Urinary bladder (tissue), 4 donors: Measurements from ENCODE around the gene KRT77. TPM values are rescaled to one million over a fixed set of nuclear protein-coding genes. Genes with fewer than 3 reads are reported as not detected.

ENCODE experiments used
- DNase-seq: peaks from one replicate; pipeline ENCODE4 v3.0.0-alpha.2; 2015; ENCODE audit errors: extremely low spot score
- H3K27ac ChIP-seq: one replicate; pipeline ENCODE4 v1.5.1; 2013; ENCODE audit warnings: low read depth, mild to moderate bottlenecking, moderate library complexity
- H3K36me3 ChIP-seq: one replicate; pipeline ENCODE4 v1.6.1; 2013; ENCODE audit warnings: mild to moderate bottlenecking, moderate library complexity; ENCODE audit not compliant: insufficient read depth
- H3K4me1 ChIP-seq: one replicate; pipeline ENCODE4 v1.6.1; 2013; ENCODE audit warnings: mild to moderate bottlenecking, moderate library complexity; ENCODE audit not compliant: insufficient read depth
- H3K4me3 ChIP-seq: one replicate; pipeline ENCODE4 v1.5.1; 2013; ENCODE audit warnings: low read depth, low read length
- WGBS: extraction: QIAGEN DNeasy Blood & Tissue Kit; methylation state at CpG from one replicate; pipeline ENCODE4 v1.1.7; 2013; 5-methylcytosine and 5-hydroxymethylcytosine counted together
- polyA plus RNA-seq: library from polyadenylated mRNA; stranded (reverse); fragments of 200-250 nt; gene quantifications from one replicate; pipeline ENCODE4 v1.2.3, GENCODE V29; 2013
- total RNA-seq: library from RNA; depleted of rRNA; stranded (reverse); fragments of >200 nt; gene quantifications from one replicate; pipeline ENCODE4 v1.2.3, GENCODE V29; 2014
- donor health status: healthy with polysubstance abuse.
- donor health status: healthy.

The KRT77 gene
- total and polyA plus RNA-seq, 2 donors, result not detected

- DNase-seq, result no peak
- H3K27ac ChIP-seq, result no peak overlapping the region
- H3K4me3 ChIP-seq, result no peak overlapping the region
- H3K36me3 ChIP-seq, result no peaks in the 10 kb centered on the region
- H3K4me1 ChIP-seq, result no peaks in the 10 kb centered on the region
- WGBS, result 83% methylated on average over 6 of the region's 6 CpGs
Measured at GRCh38 chr12:52685406-52685890, 17.9 kb downstream of the KRT77 start.

GRCh38 chr12:52684431-52684830 is 18.9 kb downstream of the KRT77 start:
- H3K36me3 ChIP-seq, result no peaks in the 10 kb centered on the region
- no peak overlapping the region for H3K4me3 ChIP-seq
- no peak overlapping the region for H3K27ac ChIP-seq
- H3K4me1 ChIP-seq, result no peaks in the 10 kb centered on the region
- WGBS, result 89% methylated on average over 2 of the region's 2 CpGs
- DNase-seq, result no peak

- 92% methylated on average over 12 of the region's 12 CpGs for WGBS
- Histone ChIP-seq H3K4me3 (no peak overlapping the region), H3K4me1 (no peaks in the 10 kb centered on the region), H3K27ac (no peak overlapping the region), H3K36me3 (no peaks in the 10 kb centered on the region)
- DNase-seq, result no peak
Measured at GRCh38 chr12:52683575-52684300, 19.6 kb downstream of the KRT77 start.

GRCh38 chr12:52682938-52683574 is 20.3 kb downstream of the KRT77 start:
- WGBS, result 72% methylated on average over 4 of the region's 4 CpGs
- Histone ChIP-seq H3K27ac (no peak overlapping the region), H3K4me3 (no peak overlapping the region), H3K36me3 (no peaks in the 10 kb centered on the region), H3K4me1 (no peaks in the 10 kb centered on the region)
- DNase-seq, result peak; percentile 11

GRCh38 chr12:52682381-52682660 is 21.0 kb downstream of the KRT77 start:
- DNase-seq, result no peak
- no peaks in the 10 kb centered on the region for H3K4me1 ChIP-seq
- WGBS, result 91% methylated on average over 2 of the region's 2 CpGs
- no peak overlapping the region for H3K27ac ChIP-seq
- no peaks in the 10 kb centered on the region for H3K36me3 ChIP-seq
- no peak overlapping the region for H3K4me3 ChIP-seq

- no peaks in the 10 kb centered on the region for H3K4me1 ChIP-seq
- no peak overlapping the region for H3K4me3 ChIP-seq
- no peak overlapping the region for H3K27ac ChIP-seq
- 76% methylated on average over 12 of the region's 12 CpGs for WGBS
- H3K36me3 ChIP-seq, result no peaks in the 10 kb centered on the region
- no peak for DNase-seq
Measured at GRCh38 chr12:52681526-52682380, 21.6 kb downstream of the KRT77 start.

GRCh38 chr12:52680363-52680762 is 23.0 kb downstream of the KRT77 start, which contains the start of gene KRT1:
Gene KRT1, minus strand, starts transcription at chr12:52680407. Its CDS starts 59 bp downstream, at chr12:52680348.
- H3K27ac ChIP-seq, result no peak within 1 kb of the TSS
- no peaks in the 10 kb centered on the region for H3K4me1 ChIP-seq
- no peak within 1 kb of the TSS for H3K4me3 ChIP-seq
- no peak for DNase-seq
- H3K36me3 ChIP-seq, result no peaks in the 10 kb centered on the region
- 77% methylated on average over 3 of the region's 3 CpGs for WGBS

GRCh38 chr12:52679875-52680274 is 23.4 kb downstream of the KRT77 start:
- DNase-seq, result no peak
- no peak overlapping the region for H3K4me3 ChIP-seq
- H3K27ac ChIP-seq, result no peak overlapping the region
- 95% methylated on average over 5 of the region's 5 CpGs for whole genome bisulfite sequencing
- H3K36me3 ChIP-seq, result no peaks in the 10 kb centered on the region
- H3K4me1 ChIP-seq, result no peaks in the 10 kb centered on the region

- Histone ChIP-seq H3K27ac (no peak overlapping the region), H3K36me3 (no peaks in the 10 kb centered on the region), H3K4me3 (no peak overlapping the region), H3K4me1 (no peaks in the 10 kb centered on the region)
- 89% methylated on average over 1 of the region's 1 CpG for WGBS
- no peak for DNase-seq
Measured at GRCh38 chr12:52677671-52678070, 25.7 kb downstream of the KRT77 start.

- Histone ChIP-seq H3K4me3 (no peak overlapping the region), H3K36me3 (no peaks in the 10 kb centered on the region), H3K27ac (no peak overlapping the region), H3K4me1 (no peaks in the 10 kb centered on the region)
- DNase-seq, result no peak
- 92% methylated on average over 5 of the region's 5 CpGs for WGBS
Measured at GRCh38 chr12:52677126-52677525, 26.2 kb downstream of the KRT77 start.

GRCh38 chr12:52676163-52676562 is 27.2 kb downstream of the KRT77 start:
- H3K4me1 ChIP-seq, result no peaks in the 10 kb centered on the region
- no peak overlapping the region for H3K4me3 ChIP-seq
- H3K36me3 ChIP-seq, result no peaks in the 10 kb centered on the region
- H3K27ac ChIP-seq, result no peak overlapping the region
- WGBS, result 91% methylated on average over 7 of the region's 7 CpGs
- no peak for DNase-seq

- Histone ChIP-seq H3K27ac (no peak overlapping the region), H3K4me1 (no peaks in the 10 kb centered on the region), H3K36me3 (no peaks in the 10 kb centered on the region), H3K4me3 (no peak overlapping the region)
- 94% methylated on average over 28 of the region's 28 CpGs for WGBS
- DNase-seq, result no peak
Measured at GRCh38 chr12:52675301-52675701, 28.0 kb downstream of the KRT77 start.

GRCh38 chr12:52674433-52674775 is 28.9 kb downstream of the KRT77 start:
- no peaks in the 10 kb centered on the region for H3K4me1 ChIP-seq
- no peak for DNase-seq
- no peaks in the 10 kb centered on the region for H3K36me3 ChIP-seq
- WGBS, result 91% methylated on average over 4 of the region's 4 CpGs
- no peak overlapping the region for H3K4me3 ChIP-seq
- no peak overlapping the region for H3K27ac ChIP-seq
